ENCODE data around the gene C16orf78.

The C16orf78 gene

DNA sequence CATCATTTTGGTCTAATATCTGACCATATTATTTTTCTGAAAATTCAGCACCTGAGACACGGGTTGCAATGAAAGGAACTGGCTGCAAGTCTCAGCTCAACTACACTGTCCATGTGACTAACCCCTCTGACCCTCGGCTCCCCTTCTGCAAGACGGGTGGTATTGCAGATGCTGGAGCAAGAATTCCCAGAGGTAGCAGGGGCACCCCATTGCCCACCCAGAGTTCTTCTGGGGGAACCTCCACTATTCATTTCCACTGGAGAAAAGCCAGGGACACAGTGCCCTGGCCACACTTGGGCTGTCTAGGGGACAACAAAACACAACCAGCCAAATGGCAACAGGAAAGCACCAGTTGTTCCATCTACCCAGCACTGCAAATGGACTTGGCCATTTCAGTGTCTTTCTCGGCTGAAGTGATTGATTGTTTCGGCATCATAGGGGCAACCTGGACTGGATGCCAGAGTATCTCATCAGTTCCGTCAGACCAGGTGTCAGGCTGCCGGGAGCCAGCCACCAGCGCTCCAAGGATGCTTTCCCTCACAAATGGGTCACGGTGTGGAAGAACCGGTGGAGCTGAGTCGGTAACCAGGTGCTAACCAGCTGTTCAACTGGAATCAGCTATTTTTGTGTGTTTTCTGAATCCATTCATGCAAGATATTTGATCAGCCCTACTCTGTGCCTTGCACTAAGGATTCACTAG lies 58.1 kb downstream of the C16orf78 start:
- no peak for DNase-seq (ENCODE audit: low spot score)

DNA sequence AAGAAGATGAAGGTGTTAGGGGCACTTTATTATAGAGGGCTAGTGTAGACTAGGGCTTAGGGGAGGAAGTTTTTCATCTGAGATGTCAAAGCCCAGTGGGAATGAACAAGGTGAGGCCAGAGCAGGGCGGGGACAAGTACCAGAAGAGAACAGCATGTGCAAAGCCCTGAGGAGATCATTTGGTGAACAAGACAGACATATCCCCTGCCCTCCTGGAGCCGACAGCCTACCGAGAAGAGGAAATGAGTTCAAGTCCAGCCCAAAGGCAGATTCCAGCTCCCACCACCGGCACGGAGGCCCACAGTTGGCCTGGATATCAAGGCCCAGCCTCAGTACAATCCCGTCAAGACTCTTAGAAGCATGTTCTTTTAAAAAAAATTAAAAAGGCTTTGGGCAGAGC lies 61.1 kb downstream of the C16orf78 start:
- DNase-seq (ENCODE audit: low spot score), result no peak

DNA sequence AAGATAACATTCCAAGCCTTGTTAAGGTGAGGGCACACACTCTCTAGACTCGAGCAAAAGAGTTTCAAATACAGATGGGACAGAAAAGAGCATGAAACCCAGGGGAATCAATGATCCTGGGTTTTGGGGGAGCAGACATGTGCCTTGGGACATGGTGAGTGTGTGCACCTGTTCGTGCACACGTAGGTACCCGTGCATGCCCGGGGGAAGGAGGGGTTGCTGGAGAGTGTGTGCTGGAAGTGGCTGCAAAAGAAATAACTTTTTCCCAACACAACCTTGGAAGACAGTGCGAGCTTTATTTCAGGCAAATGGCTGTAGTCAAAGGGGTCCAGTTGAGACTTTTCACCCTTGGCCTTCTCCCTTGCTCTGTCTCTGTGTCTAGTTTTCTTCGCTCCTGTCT lies 62.6 kb downstream of the C16orf78 start:
- DNase-seq (ENCODE audit: low spot score), result no peak

DNA sequence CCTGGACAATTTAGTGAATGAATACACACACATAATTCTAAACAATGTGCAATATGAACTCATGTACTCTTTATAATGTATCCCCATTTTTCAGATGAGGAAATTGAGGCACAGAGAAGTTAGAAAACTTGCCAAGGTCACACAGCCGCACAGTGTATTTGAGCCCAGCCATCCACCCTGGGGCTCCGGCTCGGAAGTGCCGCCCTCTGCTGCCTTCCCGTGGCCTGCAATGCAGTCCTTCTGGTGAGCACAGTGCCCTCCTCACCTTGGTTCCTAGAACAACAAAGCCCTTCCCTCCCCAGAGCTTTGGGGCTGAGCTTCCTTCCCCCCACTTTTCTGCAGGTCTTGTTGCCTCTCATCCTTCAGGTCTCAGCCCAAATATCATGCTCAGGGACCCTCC lies 63.7 kb downstream of the C16orf78 start:
- no peak for DNase-seq (ENCODE audit: low spot score)

DNA sequence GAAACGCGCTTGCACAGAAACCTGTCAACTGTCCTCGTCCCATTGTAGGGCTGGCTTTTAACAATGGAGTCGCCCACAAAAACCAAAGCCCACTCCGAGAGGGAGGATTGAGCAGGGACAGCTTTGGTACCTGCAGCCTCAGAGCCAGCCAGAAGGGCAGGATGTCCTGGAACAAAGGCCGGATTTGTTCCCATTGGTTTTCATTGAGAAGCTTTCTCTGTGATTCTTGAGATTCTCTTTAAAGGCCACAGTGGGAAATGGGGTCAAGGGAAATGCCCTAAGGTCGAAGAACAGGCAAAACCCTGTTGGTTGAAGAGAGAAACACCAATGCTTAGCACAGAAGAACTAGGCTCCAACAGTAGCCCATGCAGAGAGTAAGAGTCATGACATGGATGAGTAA lies 65.4 kb downstream of the C16orf78 start:
- no peak for DNase-seq (ENCODE audit: low spot score)

DNA sequence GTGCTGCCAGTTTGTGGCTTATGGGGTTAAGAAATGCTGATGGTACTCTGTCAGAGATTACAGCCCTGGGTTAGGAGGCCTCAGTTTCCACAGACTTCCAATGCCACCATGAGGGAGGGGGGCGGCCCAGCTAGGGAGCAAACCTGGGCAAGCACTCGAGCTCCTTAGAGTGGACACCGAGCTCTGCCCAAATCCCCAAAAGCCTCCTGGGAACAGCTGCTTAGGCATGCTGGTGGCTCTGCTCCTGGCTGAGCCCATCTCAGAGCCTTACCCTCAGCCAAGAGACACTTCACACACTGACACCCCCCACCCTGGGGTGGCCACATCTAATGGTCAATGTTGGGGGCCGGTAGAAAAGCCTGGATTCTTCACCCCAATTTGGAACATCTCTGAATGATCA lies 66.1 kb downstream of the C16orf78 start:
- DNase-seq (ENCODE audit: low spot score), result no peak

DNA sequence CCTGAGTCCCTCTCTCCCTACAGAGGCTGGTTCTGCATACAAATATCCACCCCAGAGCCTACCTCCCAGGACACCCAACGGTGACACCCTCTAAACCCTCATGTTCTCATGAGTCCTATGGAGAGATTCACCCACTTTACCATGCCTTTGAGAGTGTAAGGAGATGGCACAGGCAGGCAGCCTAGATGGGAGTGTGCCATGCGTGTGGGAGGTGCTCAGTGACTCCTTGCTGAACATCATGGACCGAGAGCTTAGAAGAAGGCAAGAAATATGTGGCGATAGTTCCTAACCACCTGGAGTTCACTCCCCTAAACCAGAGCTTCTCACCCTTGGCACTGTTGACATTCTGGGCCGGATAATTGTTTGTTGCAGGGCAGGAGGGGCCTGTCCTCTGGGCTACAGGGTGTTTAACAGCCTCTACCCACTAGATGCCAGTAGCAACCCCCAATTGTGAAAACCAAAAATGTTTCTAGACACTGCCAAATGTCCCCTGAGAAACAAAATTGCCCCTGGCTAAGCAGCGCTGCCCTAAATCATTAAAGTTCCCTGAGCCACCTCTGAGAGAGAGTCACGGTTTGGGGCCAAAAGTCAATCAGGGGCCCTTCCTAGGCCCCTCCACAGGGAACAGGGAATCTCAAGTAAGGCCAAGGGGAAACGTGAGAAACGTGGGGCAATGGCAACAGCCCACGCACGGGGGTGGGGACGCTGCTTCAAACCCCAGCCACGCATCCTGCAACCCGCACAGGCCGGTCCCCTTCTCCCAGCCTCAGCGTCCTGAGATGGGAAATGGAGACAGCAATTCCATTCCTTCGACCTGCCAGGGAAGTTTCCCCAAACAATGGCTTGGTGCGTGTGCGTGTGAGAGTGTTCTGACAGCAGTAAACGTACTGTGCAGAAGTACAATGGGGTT lies 66.8 kb downstream of the C16orf78 start:
- DNase-seq (ENCODE audit: low spot score), result no peak

DNA sequence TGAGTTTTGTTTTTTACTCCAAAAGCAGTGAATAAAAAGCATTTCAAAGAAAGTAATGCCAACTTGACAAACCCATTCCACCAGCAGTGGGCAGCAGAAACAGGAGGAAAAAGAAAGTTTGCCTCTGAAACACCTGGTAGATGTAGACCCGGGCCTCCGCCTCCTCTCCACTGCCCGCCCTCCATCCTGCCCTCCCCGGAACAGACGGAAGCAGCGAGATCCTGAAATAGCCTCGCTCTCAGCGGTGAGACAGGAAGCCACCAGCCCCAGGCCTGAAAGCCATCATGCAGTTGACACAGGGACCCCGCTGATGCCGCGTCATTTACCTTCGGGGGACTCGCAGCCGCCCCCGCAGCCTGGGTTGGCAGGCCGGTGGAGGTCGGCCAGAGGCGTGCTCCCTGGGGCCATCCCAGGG lies 67.8 kb downstream of the C16orf78 start:
- peak; percentile 74 for DNase-seq (ENCODE audit: low spot score)

DNA sequence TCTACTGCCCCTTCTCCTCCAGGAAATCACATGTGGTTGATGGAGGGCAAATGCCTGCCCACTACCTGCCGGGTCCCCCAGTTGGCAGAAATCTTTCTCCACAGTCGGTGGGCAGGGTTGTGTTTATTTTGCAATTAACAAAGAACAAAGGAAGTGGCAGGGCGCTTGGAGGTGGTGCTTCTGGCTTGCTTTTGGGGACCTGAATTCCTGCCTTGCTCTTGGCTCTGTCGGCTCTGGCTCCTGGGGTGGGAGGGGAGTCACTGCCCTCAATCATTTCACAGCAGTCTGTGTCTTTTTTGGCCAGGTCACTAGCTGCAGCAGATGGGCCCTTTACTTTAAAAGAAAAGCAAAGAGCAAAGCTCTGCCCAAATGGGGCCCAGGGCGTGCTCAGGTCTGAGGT lies 69.2 kb downstream of the C16orf78 start:
- no peak for DNase-seq (ENCODE audit: low spot score)

DNA sequence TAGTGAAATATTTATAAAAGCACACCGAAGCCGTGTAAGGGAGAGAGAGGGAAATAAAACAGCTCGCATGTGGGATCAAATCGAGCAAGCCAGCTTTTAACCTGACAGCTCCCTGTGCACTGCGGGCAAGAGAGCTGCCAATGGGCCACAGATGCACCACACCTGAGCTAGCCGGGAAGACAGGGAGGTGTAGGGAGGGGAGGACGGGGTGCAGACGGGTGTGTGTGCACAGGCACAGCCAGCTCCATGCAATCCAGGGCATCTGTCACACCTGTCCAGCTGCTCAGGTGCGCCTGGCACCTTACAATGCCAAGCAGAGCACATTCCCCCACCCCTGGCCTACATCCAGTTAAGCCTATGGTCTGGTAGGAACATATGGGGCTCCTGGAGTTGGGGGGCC lies 70.0 kb downstream of the C16orf78 start:
- DNase-seq (ENCODE audit: low spot score), result no peak

DNA sequence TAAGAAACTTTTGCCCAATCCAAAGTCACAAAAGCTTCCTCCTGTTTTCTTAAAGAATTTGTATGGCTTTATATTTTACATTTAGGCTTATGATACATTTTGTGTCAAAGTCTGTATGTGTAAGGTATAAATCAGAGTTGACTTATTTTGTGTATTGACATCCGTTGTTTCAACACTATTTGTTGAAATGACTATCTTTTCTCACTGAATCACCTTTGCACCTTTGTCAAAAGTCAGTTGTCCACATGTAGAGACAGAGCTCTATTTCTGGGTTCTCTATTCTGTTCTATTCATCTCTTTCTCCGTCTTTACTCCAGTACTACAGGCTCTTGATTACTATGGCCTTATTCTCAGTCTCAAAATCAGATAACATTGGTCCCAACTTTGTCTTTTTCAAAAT lies 73.2 kb downstream of the C16orf78 start:
- DNase-seq (ENCODE audit: low spot score), result no peak

All from iPS-NIHi11 (cell line).